T-helper 2 cell treated with Interferon-gamma antibody and Interleukin-4, amounts not matched to agents 100 ng/mL and 5 ng/mL, for 36 hours (primary cell): Measurements from ENCODE around the gene BCDIN3D. TPM values are rescaled to one million over a fixed set of nuclear protein-coding genes. Genes with fewer than 3 reads are reported as not detected.
"Not testable (repeated sequence)": the region's sequence is repeated elsewhere in the genome, so short reads cannot be mapped to it uniquely, and the experiment has no call there.

Source experiments
- intact Hi-C: fragments of 100-400 bp; cut with micrococcal nuclease; formaldehyde crosslinking; loops from one replicate; pipeline ENCODE4 v1.15.1; 2023
- total RNA-seq: library from RNA; stranded (reverse); gene quantifications from 2 replicates; pipeline ENCODE4 v1.2.3, GENCODE V29; 2022

BCDIN3D gene
- total RNA-seq, 1 donor from 2014 or later = 5.9 TPM

DNA sequence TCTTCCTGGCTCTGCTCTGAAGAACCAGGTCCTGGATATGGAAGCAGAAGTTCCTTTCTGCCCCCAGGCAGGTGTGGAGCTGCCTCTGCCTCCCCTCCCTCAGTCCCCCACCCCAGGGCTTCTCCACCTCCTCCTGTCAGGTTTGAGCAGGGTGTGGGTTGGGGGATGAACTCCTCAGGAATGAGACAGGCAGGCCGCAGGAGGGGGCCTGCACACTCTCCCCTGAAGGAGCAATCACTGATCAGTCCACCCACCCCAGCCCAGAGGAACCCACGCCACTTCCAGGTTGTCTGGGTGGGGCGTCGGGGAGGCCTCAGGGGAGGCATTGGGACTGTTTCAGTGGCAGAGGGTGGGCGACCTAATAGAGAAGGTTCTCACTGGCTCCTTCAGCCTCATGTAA is 34.2 kb upstream of the BCDIN3D start:
- intact Hi-C loops = no loop called here

DNA sequence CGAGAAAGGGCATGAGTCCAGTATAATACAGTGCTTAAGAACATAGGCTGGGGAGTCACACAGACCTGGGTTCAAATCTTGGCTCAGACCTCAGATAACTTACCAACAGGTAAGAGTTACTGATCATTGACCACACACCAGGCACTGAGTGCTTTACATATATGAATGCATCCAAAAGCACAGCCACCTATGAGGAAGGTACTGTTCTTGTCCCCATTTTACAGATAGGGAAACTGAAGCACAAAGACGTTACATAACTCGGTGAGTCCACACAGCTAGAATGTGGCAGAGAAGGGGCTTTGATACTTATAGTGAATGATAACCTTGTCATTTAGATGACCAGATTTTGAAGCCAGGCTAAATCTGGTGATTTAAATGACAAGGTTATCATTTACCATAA is 33.2 kb upstream of the BCDIN3D start:
- intact Hi-C loops = no loop called here

GRCh38 chr12:49875115-49875720 is 32.3 kb upstream of the BCDIN3D start:
- intact Hi-C loops = no loop called here

DNA sequence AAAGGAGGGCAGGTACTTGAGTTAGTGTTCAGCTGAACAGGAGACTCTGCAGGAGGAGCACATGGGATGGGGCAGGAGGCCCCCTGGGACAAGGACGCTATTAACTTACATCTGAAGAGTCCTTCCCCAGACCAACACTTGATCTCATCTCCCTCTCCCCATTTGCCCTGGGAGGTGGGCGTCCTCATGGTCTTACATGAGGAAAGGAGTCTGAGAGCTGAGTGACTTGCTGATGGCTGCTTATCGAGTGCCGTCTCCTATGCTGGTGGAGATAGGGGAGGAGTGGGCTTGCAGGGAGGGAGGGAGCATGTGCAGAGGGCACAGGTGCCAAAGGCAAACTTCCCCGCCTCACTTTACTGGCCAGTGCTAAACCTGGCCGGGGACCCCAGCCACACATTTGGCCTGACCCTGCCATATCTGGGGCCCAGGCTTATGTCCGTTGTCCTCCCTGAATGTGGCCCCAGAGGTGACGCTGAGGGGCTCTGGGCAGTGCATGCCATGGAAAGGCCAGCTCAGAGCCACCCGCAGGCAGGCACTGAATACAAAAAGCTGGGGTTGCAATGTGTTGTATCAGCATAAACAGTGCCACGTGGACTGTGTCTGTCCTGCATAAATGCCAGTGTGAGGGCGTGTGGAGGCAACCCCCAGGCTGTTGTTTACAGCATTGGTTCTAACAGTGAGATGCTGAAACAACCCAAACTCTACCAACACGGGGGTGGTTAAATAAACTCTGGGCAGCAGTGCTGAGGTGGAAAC is 31.4 kb upstream of the BCDIN3D start:
- intact Hi-C loops = no loop called here

DNA sequence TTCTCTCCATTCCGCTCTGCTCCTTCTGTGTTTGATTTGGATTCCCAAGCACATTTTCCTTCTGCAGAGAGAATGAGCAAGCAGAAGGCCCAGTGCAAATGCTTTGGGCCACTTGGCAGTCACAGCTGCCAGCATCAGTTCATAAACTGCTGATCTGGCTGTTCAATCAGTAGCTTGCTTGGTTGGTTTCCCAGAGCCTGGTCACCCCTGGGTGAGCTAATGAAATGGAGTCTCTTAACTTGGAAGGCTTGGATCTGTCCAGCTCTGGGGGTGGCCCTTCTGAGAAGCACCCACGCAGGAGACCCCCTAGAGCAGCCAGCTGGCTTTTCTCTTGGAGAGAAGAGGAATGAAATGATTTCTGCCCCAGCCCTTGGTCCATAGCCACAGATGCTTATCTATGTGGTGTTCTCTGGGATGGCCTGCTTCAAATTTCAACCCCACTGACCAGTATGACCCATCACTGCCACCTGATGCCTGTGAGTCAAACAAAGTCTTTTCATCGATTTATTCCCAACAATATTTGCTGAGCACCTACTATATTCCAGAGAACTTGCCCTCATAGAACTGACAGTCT is 30.5 kb upstream of the BCDIN3D start:
- intact Hi-C loops = no loop called here

- intact Hi-C loops = no loop called here
Observed at GRCh38 chr12:49872781-49873181, 29.9 kb upstream of the BCDIN3D start.

DNA sequence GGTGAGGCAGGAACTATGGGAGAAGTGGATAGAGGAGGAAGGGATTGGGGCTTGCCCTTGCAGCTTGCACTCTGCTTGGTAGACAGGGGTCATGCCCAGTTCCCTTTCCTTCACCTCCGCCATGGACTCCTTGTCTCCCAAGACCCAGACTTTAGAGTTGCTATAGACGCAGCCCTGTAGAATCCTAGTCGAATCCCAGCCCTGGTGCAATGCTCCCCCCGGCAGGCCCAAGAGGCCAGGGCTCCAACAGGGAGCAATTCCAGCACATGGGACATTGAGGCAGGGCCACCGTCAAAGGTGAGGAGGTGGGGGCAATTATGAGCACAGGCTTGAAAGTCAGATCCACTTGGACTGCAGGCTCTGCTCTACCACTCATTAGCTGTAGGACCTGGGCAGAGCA is 29.5 kb upstream of the BCDIN3D start:
- intact Hi-C loops = no loop called here

- intact Hi-C loops = not testable (repeated sequence)
Observed at GRCh38 chr12:49871811-49872251, 28.9 kb upstream of the BCDIN3D start.

DNA sequence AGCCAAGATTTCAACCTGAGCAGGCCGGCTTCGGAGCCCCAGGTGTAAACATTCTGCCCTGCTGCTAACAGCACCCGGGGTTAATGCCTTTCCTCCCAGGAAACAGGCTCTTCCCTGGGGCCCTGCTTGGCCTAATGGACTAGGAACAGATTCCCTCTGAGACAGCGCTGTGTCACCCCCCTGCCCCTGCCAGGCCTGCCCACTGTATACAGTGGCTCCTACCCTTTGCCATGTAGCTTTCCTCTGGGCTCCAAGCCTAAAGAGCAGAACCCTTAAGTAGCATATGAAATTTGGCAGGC is 28.3 kb upstream of the BCDIN3D start:
- intact Hi-C loops = no loop called here

DNA sequence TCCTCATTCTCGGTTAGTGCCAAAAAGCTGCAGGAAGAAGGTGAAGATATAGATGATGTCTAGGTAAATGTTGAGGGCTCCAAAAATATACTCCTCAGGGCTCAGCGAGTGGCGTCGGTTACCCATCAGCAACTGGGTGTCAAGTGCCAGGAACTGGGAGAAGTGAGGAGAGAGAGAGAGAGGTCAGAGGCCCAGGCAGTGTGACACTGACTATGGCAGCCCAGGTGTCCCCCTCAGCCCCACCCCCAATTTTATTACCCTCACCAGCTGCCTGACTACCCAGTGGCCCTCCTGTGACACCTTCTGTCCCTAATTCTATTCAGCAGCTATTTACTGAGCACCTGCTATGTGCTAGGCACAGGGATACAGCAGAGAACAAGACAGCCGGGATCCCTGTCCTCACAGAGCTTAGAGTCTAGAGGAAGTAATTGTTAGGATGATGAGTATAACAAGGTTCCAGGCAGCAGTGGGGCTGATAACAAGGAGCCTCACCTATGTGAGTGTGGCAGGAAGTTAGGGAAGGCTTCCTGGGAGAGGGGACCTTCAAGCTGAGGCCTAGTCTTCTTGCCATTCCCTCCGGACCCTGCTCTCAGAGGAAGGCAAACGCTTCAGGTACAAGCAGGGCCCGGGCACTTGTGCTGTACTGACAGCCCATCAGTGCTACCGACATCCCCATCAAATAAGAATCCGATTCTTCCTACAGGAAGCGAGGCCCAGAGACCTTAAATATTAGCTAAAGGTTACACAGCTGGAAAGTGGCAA is 27.8 kb upstream of the BCDIN3D start:
- intact Hi-C loops = no loop called here

GRCh38 chr12:49869816-49870500 is 27.1 kb upstream of the BCDIN3D start:
- intact Hi-C loops = no loop called here

GRCh38 chr12:49868952-49869815 is 26.3 kb upstream of the BCDIN3D start:
- intact Hi-C loops = no loop called here

DNA sequence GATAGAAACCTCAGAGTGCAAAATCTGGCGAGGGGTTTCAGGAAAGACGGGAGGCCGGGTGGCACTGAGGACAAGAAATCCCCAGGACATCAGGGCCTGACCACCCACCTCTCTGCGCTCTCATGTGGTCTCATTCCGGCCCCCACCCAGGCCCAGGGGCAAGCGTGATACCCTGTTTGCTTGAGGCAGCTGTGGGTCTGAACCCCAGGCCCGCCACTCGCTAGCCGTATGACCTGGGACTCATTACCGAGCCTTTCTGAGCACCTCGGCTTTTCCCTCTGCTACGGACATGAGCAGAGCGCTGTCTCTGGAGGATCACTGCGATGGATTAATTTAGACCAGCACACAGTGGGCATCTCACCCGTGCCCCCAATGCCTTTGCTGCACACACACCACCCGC is 25.5 kb upstream of the BCDIN3D start:
- intact Hi-C loops = no loop called here

DNA sequence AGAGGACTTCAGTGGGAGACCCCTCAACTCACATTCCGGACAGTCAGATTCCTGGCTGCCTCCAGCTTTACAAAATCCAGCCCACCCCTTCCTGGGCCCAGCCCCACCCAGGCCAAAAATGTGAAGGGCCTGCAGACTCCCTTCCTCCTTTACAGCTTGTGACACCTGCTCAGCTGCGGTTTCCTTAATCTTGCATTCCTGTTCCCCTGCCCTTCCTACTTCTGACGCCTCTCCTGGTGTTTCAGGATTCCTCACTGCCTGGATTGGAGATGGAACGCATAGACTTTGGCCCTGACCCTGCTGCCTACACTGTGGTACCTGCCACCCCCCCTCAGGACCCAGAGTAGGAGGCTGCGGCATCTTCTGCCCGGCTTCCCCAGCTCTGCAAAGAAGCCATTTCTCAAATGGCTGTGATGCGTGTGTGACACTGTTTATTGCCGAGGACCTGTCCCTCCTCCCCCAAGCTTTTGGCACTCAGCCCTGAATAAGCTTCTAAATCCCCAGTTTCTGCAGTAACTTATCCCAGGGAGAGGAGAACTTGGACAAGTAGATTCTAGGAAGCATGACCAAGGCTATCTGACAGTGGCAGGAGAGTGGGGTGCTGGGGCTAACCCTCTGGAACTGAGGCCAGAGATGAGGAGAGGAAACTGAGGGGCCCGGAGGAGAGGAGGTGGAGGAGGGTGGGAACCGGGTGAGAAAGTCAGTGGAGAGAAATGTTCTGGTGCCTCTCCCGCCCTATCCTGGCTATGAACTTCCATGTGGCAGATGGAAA is 24.9 kb upstream of the BCDIN3D start:
- intact Hi-C loops = loop anchor here (1.0 kb wide), 1 partner anchor 91 kb away; no protein-coding TSS in a partner anchor

GRCh38 chr12:49866859-49867569 is 24.1 kb upstream of the BCDIN3D start:
- intact Hi-C loops = loop anchor here (1.0 kb wide), 1 partner anchor 91 kb away; no protein-coding TSS in a partner anchor

GRCh38 chr12:49865782-49866135 is 22.9 kb upstream of the BCDIN3D start:
- intact Hi-C loops = no loop called here

DNA sequence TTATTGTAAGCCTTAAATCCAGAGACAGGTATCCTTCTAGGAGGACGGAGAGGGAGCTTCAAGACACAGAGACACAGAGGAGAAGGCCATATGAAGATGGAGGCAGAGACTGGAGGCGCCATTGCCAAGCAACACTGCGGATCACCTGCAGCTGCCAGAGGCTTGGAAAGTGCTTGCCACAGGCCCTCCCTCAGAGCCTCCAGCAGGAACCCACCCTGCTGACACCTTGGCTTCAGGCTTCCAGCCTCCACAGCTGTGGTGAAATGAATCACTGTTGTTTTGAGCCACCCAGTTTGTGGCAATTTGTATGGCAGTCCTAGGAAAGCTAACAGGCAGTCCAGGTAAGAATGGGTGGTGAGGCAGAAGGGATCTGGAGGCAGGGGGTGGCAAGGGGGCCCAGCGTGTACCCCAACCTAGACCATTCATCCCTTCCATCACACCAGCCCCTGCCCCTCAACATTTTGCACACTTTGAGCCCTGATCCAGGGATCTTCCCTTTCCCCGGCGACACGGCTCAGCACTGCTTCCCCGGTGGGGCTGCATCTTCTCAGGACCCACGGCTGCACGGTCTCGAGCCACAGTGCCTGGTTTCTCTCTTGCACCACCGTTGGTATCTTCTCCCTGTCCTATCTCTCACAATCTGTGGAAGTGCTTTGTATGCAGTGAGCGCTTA is 22.3 kb upstream of the BCDIN3D start:
- intact Hi-C loops = no loop called here

- intact Hi-C loops = no loop called here
Observed at GRCh38 chr12:49864798-49865090, 21.8 kb upstream of the BCDIN3D start.
